ENCODE data around the gene MIF. TPM values are rescaled to one million over a fixed set of nuclear protein-coding genes. Genes with fewer than 3 reads are reported as not detected.

MIF gene
- total RNA-seq (ENCODE audit: unreplicated experiment) = 306 TPM
- long read RNA-seq, transcript MIF-203 (2 exons, 435 nt) = minor isoform, 5 of 301 reads
- long read RNA-seq, transcript MIF-201 (3 exons, 939 nt) = major isoform, 294 of 301 reads
- long read RNA-seq, partial matches to known transcripts = 0 of 301 reads
- long read RNA-seq, other reads (novel, unspliced or antisense) = 0 of 301 reads

DNA sequence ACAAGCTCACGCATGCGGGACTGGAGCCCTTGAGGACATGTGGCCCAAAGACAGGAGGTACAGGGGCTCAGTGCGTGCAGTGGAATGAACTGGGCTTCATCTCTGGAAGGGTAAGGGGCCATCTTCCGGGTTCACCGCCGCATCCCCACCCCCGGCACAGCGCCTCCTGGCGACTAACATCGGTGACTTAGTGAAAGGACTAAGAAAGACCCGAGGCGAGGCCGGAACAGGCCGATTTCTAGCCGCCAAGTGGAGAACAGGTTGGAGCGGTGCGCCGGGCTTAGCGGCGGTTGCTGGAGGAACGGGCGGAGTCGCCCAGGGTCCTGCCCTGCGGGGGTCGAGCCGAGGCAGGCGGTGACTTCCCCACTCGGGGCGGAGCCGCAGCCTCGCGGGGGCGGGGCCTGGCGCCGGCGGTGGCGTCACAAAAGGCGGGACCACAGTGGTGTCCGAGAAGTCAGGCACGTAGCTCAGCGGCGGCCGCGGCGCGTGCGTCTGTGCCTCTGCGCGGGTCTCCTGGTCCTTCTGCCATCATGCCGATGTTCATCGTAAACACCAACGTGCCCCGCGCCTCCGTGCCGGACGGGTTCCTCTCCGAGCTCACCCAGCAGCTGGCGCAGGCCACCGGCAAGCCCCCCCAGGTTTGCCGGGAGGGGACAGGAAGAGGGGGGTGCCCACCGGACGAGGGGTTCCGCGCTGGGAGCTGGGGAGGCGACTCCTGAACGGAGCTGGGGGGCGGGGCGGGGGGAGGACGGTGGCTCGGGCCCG lies at the start of gene MIF:
Gene MIF, plus strand, starts transcription at position 439 of the 765 bp plus-strand sequence. Its CDS starts 92 bp downstream, at position 531.
- Mint-ChIP-seq H3K4me3 (ENCODE audit: unreplicated experiment) (peak within 1 kb of the TSS; percentile 90), H3K4me1 (ENCODE audit: unreplicated experiment) (peaks cover 5% of the 10 kb centered on the region), H3K36me3 (ENCODE audit: low read depth, unreplicated experiment) (peaks cover 4% of the 10 kb centered on the region), H3K9me3 (ENCODE audit: unreplicated experiment) (no peaks in the 10 kb centered on the region), H3K27me3 (ENCODE audit: unreplicated experiment) (peaks cover 8% of the 10 kb centered on the region), H3K27ac (ENCODE audit: unreplicated experiment) (no peak within 1 kb of the TSS)
- TF ChIP-seq, protein P1, sequence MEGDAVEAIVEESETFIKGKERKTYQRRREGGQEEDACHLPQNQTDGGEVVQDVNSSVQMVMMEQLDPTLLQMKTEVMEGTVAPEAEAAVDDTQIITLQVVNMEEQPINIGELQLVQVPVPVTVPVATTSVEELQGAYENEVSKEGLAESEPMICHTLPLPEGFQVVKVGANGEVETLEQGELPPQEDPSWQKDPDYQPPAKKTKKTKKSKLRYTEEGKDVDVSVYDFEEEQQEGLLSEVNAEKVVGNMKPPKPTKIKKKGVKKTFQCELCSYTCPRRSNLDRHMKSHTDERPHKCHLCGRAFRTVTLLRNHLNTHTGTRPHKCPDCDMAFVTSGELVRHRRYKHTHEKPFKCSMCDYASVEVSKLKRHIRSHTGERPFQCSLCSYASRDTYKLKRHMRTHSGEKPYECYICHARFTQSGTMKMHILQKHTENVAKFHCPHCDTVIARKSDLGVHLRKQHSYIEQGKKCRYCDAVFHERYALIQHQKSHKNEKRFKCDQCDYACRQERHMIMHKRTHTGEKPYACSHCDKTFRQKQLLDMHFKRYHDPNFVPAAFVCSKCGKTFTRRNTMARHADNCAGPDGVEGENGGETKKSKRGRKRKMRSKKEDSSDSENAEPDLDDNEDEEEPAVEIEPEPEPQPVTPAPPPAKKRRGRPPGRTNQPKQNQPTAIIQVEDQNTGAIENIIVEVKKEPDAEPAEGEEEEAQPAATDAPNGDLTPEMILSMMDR (IDR thresholded peaks at IDR 0.05; ENCODE audit: unreplicated experiment) = peak; percentile 87
- peak; percentile 99 for DNase-seq (ENCODE audit: low spot score)

DNA sequence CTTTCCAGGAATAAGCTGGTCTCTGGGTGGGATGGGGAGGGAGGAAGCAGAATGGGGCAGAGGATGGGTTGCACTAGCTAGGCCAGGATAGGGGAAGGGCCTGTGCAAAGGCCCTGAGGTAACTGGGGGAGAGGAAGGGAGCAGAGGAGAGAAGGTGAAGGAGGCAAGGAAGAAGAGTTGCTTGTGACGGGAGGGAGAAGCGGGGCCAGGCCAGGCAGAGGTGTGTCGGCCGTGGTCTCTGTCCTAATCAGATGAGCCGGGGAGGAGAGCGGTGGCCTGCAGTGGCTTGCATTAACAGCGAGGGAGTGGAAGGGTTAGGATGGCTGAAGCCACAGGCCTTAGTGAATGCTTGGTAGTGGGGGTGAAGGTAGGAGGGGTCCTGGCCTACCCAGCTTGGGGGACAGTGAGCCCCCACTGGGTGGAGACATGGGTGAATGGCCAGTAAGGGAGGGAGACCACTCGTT lies 49.4 kb upstream of the MIF start:
- Mint-ChIP-seq H3K4me3 (ENCODE audit: unreplicated experiment) (no peak overlapping the region), H3K27ac (ENCODE audit: unreplicated experiment) (no peak overlapping the region), H3K9me3 (ENCODE audit: unreplicated experiment) (no peaks in the 10 kb centered on the region), H3K27me3 (ENCODE audit: unreplicated experiment) (peaks cover 10% of the 10 kb centered on the region), H3K36me3 (ENCODE audit: low read depth, unreplicated experiment) (no peaks in the 10 kb centered on the region), H3K4me1 (ENCODE audit: unreplicated experiment) (peaks cover 5% of the 10 kb centered on the region)
- TF ChIP-seq, protein P1 (IDR thresholded peaks at IDR 0.05; ENCODE audit: unreplicated experiment) = no peak
- no peak for DNase-seq (ENCODE audit: low spot score)

DNA sequence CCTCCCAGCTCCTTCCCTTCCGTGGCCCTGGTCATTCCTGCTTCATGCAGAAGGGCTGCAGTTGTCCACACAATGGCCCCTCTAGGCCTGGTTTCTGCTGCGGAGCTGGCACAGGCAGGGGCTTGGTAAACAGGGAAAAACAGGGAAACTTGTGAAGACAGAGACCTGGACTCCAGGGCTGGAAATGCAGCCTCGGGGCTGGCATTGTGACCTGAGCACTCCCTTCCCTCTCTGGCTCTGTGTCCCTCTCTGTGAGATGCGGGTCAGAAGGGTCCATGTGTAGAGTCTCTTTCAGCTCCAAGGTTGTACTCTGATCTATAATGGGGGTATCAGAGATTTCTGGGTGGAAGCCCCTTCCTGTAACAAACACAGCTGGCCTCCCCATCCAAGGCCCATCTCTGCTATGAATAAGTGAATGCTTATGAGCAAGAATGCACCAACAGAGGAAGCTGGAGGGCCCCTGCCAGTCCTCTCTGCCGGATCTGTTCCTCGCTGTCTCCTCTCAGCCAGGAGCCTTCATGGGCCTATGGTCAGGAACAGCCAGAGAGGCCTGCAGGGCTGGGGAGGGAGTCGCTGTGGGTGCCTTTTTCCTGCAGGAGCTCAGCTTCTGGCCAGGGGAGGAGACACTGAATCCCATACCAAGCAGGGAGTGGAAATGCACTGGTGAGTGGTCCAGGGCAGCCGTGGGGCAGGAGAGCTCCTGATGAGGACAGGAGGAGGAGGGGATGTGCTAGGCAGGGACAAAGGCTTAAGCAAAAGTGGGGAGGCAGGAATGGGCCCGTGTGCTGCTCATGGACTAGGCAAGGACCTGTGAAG lies 48.7 kb upstream of the MIF start:
- H3K27ac Mint-ChIP-seq (ENCODE audit: unreplicated experiment) = no peak overlapping the region
- no peak for DNase-seq (ENCODE audit: low spot score)
- peaks cover 11% of the 10 kb centered on the region for H3K27me3 Mint-ChIP-seq (ENCODE audit: unreplicated experiment)
- H3K4me1 Mint-ChIP-seq (ENCODE audit: unreplicated experiment) = peaks cover 5% of the 10 kb centered on the region
- TF ChIP-seq, protein P1 (IDR thresholded peaks at IDR 0.05; ENCODE audit: unreplicated experiment) = no peak
- H3K36me3 Mint-ChIP-seq (ENCODE audit: low read depth, unreplicated experiment) = no peaks in the 10 kb centered on the region
- no peaks in the 10 kb centered on the region for H3K9me3 Mint-ChIP-seq (ENCODE audit: unreplicated experiment)
- H3K4me3 Mint-ChIP-seq (ENCODE audit: unreplicated experiment) = no peak overlapping the region

DNA sequence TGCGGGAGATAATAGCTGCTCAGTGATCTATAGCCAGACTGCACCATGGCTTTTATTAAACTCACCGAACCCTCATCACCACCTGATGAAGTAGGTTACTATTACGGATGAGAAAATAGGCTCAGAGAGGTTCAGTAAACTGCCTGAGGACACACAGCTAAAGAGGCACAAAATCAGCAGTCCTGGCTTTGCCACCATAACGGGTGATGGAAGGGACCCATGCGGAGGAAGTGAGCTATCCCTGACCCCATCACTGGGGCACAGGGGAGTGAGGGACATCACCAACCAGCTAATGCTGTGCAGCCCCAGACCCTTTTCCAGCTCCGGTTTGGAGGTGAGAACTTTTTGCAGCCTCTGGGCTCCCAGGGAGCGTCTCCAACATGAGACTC lies 48.1 kb upstream of the MIF start:
- Mint-ChIP-seq H3K27ac (ENCODE audit: unreplicated experiment) (no peak overlapping the region), H3K36me3 (ENCODE audit: low read depth, unreplicated experiment) (no peaks in the 10 kb centered on the region), H3K4me1 (ENCODE audit: unreplicated experiment) (peaks cover 5% of the 10 kb centered on the region), H3K27me3 (ENCODE audit: unreplicated experiment) (peaks cover 7% of the 10 kb centered on the region), H3K9me3 (ENCODE audit: unreplicated experiment) (no peaks in the 10 kb centered on the region), H3K4me3 (ENCODE audit: unreplicated experiment) (no peak overlapping the region)
- TF ChIP-seq, protein P1 (IDR thresholded peaks at IDR 0.05; ENCODE audit: unreplicated experiment) = no peak
- DNase-seq (ENCODE audit: low spot score) = no peak

All from endothelial cell (in vitro differentiated cells).